Mesodermal cell (in vitro differentiated cells): ENCODE data around the gene H2AZ2.
A peak's percentile ranks its signal among the peaks of the same experiment; 100 is the strongest.
"Not testable (repeated sequence)": the region's sequence is repeated elsewhere in the genome, so short reads cannot be mapped to it uniquely, and the experiment has no call there.

Experiments
- H3K27ac ChIP-seq: 2 replicates; pipeline ENCODE4 v1.7.0; 2013; ENCODE audit warnings: mild to moderate bottlenecking, low read depth, low read length, moderate library complexity; ENCODE audit not compliant: severe bottlenecking
- H3K36me3 ChIP-seq: 2 replicates; pipeline ENCODE4 v1.7.1; 2013; ENCODE audit warnings: mild to moderate bottlenecking, low read length, moderate library complexity; ENCODE audit not compliant: control insufficient read depth, insufficient read depth
- H3K4me1 ChIP-seq: one replicate; pipeline ENCODE4 v1.7.1; 2013; ENCODE audit warnings: mild to moderate bottlenecking, low read length; ENCODE audit not compliant: insufficient read depth, control insufficient read depth, poor library complexity, severe bottlenecking
- H3K4me3 ChIP-seq: 2 replicates; pipeline ENCODE4 v1.7.0; 2013; ENCODE audit warnings: low read length, control low read depth, mild to moderate bottlenecking; ENCODE audit not compliant: insufficient read depth, poor library complexity, severe bottlenecking; ENCODE audit errors: extremely low read depth
- H3K9me3 ChIP-seq: 2 replicates; pipeline ENCODE4 v1.7.1; 2013; ENCODE audit warnings: mild to moderate bottlenecking, low read length, moderate library complexity; ENCODE audit not compliant: control insufficient read depth
- WGBS, 2 experiments: methylation state at CpG; one replicate each; pipeline ENCODE4 v1.1.5; 2013; ENCODE audit warnings: missing lambda C conversion rate in 2 of 2; ENCODE audit not compliant: insufficient coverage in 2 of 2; 5-methylcytosine and 5-hydroxymethylcytosine counted together

H2AZ2 gene

GRCh38 chr7:44847509-44847919 lies 373 bp downstream of the H2AZ2 start:
- Histone ChIP-seq H3K4me3 (peak overlapping the region; percentile 76), H3K27ac (peak overlapping the region; percentile 95), H3K4me1 (peaks cover 3% of the 10 kb centered on the region), H3K36me3 (peaks cover 12% of the 10 kb centered on the region), H3K9me3 (no peaks in the 10 kb centered on the region)
- 0 to 1% methylated on average over 36 of the region's 36 CpGs for WGBS, 2 experiments

- Histone ChIP-seq H3K27ac (peak overlapping the region; percentile 95), H3K4me3 (peak overlapping the region; percentile 76)
- whole genome bisulfite sequencing, 2 experiments, result 3 to 6% methylated on average over 9 to 10 of the region's 12 CpGs
These were observed 925 bp downstream of the H2AZ2 start for GRCh38 chr7:44846816-44847508.

DNA sequence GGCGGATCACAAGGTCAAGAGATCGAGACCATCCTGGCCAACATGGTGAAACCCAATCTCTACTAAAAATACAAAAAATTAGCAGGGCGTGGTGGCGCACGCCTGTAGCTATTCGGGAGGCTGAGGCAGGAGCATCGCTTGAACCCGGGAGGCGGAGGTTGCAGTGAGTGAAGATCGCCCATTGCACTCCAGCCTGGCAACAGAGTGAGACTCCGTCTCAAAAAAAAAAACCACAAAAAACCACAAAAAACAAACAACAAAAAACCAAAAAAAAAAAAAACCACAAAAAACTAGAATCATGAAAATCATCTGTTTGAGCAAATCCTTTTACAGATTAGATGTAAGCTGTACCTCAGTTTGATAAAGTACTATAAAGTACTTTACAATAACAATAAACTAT lies 1.5 kb downstream of the H2AZ2 start:
- H3K4me1 ChIP-seq, H3K9me3 ChIP-seq, H3K27ac ChIP-seq: not testable (repeated sequence)
- Histone ChIP-seq H3K4me3 (peak overlapping the region; percentile 76), H3K36me3 (peaks cover 23% of the 10 kb centered on the region)
- 75 to 80% methylated on average over 7 to 10 of the region's 11 CpGs for WGBS, 2 experiments

More at GRCh38 chr7:44846816-44847508, 925 bp downstream of the H2AZ2 start:
- H3K4me1 ChIP-seq, result peaks cover 3% of the 10 kb centered on the region
- H3K9me3 ChIP-seq, result no peaks in the 10 kb centered on the region
- H3K36me3 ChIP-seq, result peaks cover 18% of the 10 kb centered on the region

DNA sequence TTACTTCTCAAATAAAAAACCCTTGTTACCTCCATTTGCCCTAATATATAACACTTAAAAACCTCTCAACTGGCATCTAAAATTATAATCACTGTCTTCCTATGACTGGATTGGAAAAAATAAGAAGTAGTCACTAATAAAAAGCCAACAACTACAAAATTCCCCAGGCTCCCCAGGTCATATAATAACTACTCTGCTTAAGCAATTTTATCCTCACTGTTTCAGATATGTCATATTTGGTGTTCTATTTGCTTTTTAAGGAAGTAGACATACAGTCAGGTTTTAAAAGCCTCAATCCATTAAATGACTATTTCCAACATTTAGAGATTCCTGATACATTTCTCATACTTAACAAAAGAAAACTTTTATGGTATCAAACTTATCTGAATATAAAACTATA lies 2.4 kb downstream of the H2AZ2 start:
- Histone ChIP-seq H3K4me1 (peaks cover 3% of the 10 kb centered on the region), H3K4me3 (no peak overlapping the region), H3K36me3 (peaks cover 33% of the 10 kb centered on the region), H3K27ac (no peak overlapping the region), H3K9me3 (no peaks in the 10 kb centered on the region)

DNA sequence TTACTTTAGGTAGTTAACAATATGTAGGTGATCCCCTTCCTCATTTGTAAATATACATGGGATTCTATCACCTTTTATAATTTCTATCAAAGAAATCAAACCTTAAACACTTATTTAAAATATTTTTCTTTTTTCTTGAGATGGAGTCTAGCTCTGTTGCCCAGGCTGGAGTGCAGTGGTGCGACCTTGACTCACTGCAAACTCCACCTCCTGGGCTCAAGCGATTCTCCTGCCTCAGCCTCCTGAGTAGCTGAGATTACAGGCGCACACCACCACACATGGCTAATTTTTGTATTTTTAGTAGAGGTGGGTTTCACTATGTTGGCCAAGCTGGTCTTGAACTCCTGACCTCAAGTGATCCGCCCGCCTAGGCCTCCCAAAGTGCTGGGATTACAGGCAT lies 4.4 kb downstream of the H2AZ2 start:
- 100% methylated on average over 1 to 2 of the region's 5 CpGs for WGBS, 2 experiments
- peaks cover 53% of the 10 kb centered on the region for H3K36me3 ChIP-seq
- H3K4me3 ChIP-seq, H3K4me1 ChIP-seq, H3K27ac ChIP-seq, H3K9me3 ChIP-seq: not testable (repeated sequence)

GRCh38 chr7:44842675-44843074 lies 5.2 kb downstream of the H2AZ2 start:
- not testable (repeated sequence) for H3K27ac ChIP-seq, H3K4me3 ChIP-seq, H3K9me3 ChIP-seq, H3K4me1 ChIP-seq
- peaks cover 61% of the 10 kb centered on the region for H3K36me3 ChIP-seq
- WGBS, 2 experiments, result 96 to 97% methylated on average over 4 to 8 of the region's 8 CpGs

GRCh38 chr7:44838751-44839150 lies 9.1 kb downstream of the H2AZ2 start:
- Histone ChIP-seq H3K9me3 (no peaks in the 10 kb centered on the region), H3K4me3 (no peak overlapping the region), H3K27ac (no peak overlapping the region), H3K4me1 (no peaks in the 10 kb centered on the region), H3K36me3 (peaks cover 91% of the 10 kb centered on the region)
- WGBS, 2 experiments, result 100% methylated on average over 1 of the region's 2 CpGs; no CpG with 5 or more reads in 1 of the 2 experiments

DNA sequence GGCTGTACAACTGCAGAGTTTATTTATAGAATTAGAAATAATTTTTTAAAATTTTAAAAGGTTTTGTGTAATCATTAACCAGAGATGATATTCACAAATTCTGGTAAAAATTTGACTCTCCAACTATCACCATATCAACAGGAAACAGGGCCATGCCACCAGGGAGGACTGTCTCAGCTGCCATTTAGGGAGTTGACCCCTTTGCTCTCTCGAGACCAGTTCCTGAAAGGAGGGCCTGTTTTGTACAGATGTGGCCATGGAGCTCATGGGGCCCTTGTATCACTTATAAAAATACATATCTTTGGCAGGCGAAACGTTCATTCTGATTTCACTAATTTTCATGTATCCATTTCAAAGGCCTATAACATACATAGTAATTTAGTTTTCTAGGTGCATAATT lies 20.3 kb downstream of the H2AZ2 start:
- H3K9me3 ChIP-seq, result no peaks in the 10 kb centered on the region
- H3K36me3 ChIP-seq, result peaks cover 63% of the 10 kb centered on the region
- H3K4me3 ChIP-seq, result no peak overlapping the region
- 90% methylated on average over 1 of the region's 3 CpGs; no CpG with 5 or more reads in 1 of the 2 experiments for WGBS, 2 experiments
- H3K27ac ChIP-seq, result no peak overlapping the region
- H3K4me1 ChIP-seq, result peaks cover 21% of the 10 kb centered on the region

DNA sequence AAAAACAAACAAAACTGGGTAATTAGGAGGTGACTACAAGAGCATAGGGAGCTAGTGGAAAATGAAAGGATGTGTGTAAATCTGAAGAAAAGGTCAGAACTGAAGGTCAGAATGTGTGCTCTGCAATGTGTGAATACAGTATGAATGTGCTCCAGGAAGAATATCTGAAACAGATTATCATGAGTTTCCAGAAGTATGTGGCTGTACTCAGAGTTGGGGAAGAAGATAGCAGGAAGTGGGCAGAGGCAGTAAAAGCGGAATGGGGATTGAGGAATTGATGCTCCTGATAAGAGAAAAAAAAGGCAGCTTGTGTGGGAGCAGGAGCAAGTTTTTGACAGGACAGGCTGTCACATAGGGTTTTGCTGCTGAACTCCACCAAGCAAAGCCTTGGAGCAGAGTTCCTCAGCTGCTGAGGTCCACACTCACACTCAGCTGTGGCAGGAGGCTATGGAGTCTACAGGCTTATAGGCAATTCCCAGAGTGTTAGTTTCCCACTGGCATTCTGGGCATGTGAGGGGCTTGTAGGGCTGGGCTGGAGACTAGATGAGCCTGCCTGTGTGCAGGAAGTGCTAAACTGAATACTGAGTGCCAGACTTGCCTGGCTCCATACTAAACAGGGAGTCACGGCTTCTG lies 22.9 kb downstream of the H2AZ2 start:
- WGBS, 2 experiments, result 96 to 100% methylated on average over 1 to 2 of the region's 2 CpGs
- H3K27ac ChIP-seq, result peak overlapping the region; percentile 43
- peaks cover 39% of the 10 kb centered on the region for H3K36me3 ChIP-seq

DNA sequence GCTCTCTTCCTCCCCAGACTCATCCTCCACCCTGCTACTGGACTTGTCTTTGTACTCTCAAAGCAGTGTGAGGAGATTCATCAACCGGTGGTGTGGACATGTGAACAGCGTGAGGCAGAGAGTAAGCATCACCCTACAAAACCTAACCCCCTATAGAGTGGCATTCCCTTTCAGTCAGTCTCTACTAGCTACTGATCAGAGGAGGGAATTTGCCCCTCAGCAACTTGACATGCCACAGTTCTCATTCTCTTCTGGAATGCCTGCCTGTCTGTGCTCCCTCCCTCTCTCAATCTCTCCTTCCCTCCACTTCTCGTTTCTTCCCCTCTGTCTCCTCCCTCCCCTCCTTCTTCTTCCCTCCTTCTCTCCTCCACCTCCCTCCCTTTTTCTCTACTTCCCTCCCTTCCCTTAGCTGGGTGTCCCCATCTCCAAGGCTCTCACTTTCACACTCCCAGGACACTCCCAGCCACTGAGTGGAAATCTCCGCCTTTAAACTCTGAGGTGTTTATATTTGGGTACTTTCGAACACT lies 24.6 kb downstream of the H2AZ2 start:
- H3K9me3 ChIP-seq, result no peaks in the 10 kb centered on the region
- H3K36me3 ChIP-seq, result peaks cover 22% of the 10 kb centered on the region
- H3K27ac ChIP-seq, result peak overlapping the region; percentile 59
- H3K4me1 ChIP-seq, result peaks cover 21% of the 10 kb centered on the region
- no peak overlapping the region for H3K4me3 ChIP-seq
- 50 to 61% methylated on average over 1 to 2 of the region's 5 CpGs for WGBS, 2 experiments

More for the DNA sequence above, 22.9 kb downstream of the H2AZ2 start:
- Histone ChIP-seq H3K9me3 (no peaks in the 10 kb centered on the region), H3K4me3 (no peak overlapping the region), H3K4me1 (peaks cover 21% of the 10 kb centered on the region)

DNA sequence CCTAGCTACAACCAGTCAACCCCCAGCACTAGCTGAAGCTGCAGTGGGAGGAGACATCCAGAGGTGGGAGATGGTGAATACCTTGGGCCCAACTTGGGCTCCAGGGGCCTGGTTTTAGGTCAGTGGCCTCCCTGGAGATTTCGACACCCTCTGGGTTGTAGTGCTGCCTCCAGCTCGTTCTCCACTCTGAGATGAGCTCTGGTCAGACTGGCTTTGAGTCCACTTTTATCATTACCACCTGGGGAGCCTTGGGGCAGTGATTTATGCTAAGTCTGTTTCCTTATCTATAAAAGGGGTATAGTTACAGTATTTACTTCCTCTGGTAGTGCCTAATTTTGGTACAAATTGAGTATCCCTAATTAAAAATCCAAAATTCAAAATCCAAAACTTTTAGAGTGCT lies 28.6 kb downstream of the H2AZ2 start:
- Histone ChIP-seq H3K4me3 (no peak overlapping the region), H3K36me3 (no peaks in the 10 kb centered on the region), H3K9me3 (no peaks in the 10 kb centered on the region), H3K27ac (no peak overlapping the region), H3K4me1 (peaks cover 10% of the 10 kb centered on the region)
- 94 to 100% methylated on average over 1 to 2 of the region's 2 CpGs for WGBS, 2 experiments
